Activated CD4-positive, alpha-beta T cell treated with anti-CD3 and anti-CD28 coated beads, Interleukin-2, amount 50 U/mL, for 24 hours (primary cell): ENCODE data around the gene KREMEN1.
A peak's percentile ranks its signal among the peaks of the same experiment; 100 is the strongest.
"Not testable (repeated sequence)": the region's sequence is repeated elsewhere in the genome, so short reads cannot be mapped to it uniquely, and the experiment has no call there.

Source experiments
- DNase-seq, 2 donors: peaks; one replicate each; pipeline ENCODE4 v3.0.0-alpha.2; 2020; ENCODE audit warnings: low read depth in 1 of 2, low spot score in 1 of 2

The KREMEN1 gene, protein sequence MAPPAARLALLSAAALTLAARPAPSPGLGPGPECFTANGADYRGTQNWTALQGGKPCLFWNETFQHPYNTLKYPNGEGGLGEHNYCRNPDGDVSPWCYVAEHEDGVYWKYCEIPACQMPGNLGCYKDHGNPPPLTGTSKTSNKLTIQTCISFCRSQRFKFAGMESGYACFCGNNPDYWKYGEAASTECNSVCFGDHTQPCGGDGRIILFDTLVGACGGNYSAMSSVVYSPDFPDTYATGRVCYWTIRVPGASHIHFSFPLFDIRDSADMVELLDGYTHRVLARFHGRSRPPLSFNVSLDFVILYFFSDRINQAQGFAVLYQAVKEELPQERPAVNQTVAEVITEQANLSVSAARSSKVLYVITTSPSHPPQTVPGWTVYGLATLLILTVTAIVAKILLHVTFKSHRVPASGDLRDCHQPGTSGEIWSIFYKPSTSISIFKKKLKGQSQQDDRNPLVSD

GRCh38 chr22:29072979-29073617 is at the start of gene KREMEN1:
TSS of gene KREMEN1 (plus strand) at chr22:29073035. CDS start at chr22:29073131, 96 bp downstream.
- DNase-seq: no peak

GRCh38 chr22:29023172-29023796 is 49.6 kb upstream of the KREMEN1 start:
- DNase-seq: no peak

- no peak for DNase-seq
Measured at GRCh38 chr22:29026579-29026978, 46.3 kb upstream of the KREMEN1 start.

DNA sequence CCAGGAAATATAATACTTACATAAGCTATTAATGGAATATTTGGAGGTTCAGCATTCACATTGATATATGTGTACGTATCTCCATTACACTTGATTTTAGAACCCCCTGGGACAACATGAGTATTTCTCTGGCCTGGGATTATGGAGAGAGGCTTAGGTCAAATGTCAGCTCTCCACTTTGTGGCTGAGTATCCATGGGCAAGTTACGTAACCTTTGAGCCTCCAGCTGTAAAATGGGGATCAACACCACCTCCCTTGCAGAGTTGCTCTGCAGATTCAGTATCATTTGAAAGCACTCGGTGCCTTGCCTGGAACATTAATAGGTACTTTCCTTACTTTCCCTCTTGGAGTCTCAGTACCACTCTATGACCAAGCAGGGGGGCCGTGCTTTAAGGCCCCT is 44.4 kb upstream of the KREMEN1 start:
- DNase-seq: no peak

- DNase-seq: no peak
Measured at GRCh38 chr22:29029202-29030000, 43.4 kb upstream of the KREMEN1 start.

DNA sequence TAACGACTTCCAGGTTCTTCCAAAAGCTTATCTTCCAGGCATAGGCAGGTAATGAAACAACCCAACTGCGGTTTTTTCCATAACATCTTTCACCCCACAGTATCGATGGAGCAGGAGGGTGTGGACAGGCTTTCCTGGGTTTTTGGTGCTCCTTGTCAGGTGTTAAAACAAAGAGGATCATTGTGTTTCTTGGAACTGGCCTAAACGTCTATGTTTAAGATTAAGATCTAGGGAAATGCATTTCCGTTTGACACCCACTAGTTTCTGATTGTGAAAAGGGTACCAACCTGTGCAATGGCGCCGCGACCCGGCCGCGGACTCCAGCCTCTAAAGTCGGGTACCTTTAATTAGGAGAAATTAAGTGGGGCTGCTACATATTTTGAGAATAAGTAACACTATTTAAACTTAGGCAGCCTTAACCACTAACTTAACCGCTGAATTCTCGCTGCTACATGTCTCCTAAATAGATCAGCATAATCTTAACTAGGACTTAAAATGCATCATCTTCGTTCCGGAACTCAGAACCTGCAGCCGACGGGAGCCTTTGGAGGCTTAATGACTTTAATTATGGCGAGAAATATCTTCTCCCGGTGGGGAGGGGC is 42.7 kb upstream of the KREMEN1 start:
- no peak for DNase-seq

- no peak for DNase-seq
Measured at GRCh38 chr22:29030618-29031226, 42.1 kb upstream of the KREMEN1 start.

DNA sequence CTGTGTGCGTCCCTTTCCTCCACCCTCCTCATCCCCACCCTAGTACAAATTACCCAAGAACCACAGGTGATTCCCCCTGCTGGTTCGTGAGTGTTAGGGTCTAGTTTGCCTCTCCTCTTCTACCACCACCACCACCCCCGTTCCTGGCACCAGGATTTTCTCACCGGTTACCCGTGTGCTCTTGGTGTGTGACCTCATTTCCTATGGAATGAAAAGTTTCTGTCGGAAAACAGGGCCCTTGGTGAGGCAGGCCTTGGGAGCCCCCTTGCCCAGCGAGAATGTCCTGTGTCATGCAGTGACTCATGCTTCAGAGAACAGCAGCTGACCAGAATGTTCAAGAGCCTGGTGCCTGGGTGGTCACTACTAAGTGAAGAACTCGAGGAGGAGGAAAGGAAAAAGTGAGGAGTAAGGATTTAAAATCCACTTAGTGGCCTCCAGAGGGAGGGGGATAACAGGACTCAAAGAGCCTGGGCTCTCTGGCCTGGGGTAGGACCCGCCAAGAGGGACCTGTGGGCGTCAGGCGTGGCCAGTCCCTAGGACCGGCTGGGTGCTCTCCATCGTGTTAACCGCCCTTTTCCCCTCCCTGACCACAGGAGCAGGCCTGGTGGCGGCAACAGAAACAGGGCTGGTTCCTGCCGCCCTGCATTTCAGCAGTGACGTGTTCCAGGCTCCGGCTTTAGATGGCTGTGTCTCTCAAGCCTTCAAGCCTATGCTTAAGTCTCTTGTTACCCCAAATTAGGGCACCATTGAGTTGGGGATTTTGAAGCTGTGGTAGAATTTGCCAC is 41.4 kb upstream of the KREMEN1 start:
- no peak for DNase-seq

- no peak for DNase-seq
Measured at GRCh38 chr22:29032014-29032475, 40.8 kb upstream of the KREMEN1 start.

GRCh38 chr22:29032584-29032983 is 40.3 kb upstream of the KREMEN1 start:
- no peak for DNase-seq

DNA sequence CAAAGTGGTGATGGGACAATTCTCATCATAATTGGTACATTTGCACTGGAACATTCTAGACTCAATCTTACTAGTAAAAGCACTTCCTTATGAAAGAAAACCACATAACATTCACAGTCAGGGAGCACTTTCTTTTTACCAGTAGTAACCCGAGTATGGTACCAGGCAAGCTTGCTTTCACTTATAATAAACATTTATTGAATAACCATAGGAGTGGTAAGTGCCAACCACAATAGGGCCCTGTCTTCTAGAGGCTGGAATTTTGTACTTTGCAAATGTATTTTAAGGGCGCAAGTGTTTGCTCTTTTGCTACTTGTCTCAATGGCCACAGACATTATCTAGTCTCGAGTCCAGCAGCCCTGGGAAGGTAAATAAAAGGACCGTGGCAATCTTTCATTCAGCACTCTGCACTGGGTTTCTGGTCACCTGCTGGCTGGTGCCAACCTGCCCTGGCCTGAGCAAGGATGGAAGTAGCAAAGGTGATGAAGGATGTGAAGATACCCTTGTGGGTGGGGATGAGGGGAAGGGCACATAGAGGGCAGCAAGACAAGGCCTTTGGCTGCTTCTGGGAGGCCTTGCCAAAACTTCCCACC is 35.4 kb upstream of the KREMEN1 start:
- DNase-seq: no peak

DNA sequence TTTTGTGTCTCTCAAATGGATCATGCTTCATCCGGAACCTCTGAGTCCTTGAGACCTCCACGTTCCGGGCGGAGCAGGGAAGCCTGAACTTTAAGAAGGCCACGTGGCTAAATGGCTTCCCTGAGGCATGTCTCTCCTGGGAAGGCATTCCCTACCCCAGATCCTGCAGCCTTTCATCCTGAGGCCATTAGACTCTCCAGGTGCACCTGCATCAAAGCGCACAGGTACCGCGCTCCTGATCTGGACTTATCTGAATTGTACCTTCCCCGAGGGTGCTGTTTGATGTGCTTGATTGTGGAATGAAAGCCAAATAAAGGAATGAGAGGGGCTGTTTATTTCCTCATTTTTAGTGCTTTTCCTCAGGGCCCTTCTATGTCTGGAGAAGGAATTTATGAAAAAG is 33.7 kb upstream of the KREMEN1 start:
- DNase-seq: no peak

GRCh38 chr22:29039684-29040083 is 33.2 kb upstream of the KREMEN1 start:
- not testable (repeated sequence) for DNase-seq

- DNase-seq: peak; percentile 12 to 64
Measured at GRCh38 chr22:29040385-29041275, 32.2 kb upstream of the KREMEN1 start.

- no peak for DNase-seq
Measured at GRCh38 chr22:29041408-29041807, 31.4 kb upstream of the KREMEN1 start.

DNA sequence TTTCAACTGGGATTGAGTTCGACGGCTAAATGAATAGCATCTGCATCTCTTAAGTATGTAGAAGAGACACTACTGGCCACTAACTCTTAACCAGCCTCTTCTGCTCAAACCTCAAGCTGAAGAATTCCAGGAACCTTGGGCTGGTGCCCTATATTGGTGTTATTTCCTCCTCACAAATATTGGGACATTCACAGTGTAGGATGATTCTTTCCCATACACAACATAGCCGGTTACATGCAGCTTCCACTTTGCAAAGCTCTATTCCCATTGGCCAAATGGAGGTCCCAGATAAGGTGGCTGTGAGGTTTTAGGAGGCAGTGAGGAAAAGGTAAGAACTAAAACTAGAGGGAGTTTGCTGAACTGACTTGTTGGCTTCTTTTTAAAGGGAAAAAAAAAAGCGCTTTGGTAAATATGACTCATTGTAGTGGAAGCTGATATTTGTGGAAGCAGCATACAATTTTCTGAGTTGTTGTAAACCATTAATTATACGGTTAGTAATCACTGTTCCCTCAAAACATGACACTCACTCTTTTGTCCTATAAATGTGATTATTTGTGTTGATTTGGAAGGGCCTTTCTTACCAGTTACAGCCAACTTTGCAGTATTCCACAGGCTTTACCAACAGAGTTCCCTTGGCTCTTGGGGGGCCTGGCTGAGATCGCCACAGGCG is 28.8 kb upstream of the KREMEN1 start:
- DNase-seq: no peak

DNA sequence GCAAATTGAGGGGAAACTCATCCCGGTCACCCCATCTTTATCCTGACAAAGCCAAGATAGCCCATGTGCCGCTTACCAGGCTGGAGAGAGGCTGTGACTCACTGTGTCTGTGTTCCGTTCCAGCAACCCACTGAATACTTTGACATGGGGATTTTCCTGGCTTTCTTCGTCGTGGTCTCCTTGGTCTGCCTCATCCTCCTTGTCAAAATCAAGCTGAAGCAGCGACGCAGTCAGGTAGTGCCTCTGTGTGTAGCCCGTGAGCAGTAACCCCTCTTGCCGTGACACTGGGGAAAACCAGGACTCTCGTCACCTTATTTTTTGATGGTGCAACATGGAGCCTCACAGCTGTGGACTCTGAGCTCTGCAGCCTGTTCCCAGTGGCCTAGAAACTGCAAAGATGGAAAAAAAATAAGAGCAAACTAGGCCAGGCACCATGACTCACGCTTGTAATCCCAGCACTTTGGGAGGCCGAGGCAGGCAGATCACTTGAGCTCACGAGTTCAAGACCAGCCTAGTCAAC is 28.1 kb upstream of the KREMEN1 start:
- no peak for DNase-seq
